ENCODE data around the gene GPR21.

GPR21 gene, protein sequence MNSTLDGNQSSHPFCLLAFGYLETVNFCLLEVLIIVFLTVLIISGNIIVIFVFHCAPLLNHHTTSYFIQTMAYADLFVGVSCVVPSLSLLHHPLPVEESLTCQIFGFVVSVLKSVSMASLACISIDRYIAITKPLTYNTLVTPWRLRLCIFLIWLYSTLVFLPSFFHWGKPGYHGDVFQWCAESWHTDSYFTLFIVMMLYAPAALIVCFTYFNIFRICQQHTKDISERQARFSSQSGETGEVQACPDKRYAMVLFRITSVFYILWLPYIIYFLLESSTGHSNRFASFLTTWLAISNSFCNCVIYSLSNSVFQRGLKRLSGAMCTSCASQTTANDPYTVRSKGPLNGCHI

DNA sequence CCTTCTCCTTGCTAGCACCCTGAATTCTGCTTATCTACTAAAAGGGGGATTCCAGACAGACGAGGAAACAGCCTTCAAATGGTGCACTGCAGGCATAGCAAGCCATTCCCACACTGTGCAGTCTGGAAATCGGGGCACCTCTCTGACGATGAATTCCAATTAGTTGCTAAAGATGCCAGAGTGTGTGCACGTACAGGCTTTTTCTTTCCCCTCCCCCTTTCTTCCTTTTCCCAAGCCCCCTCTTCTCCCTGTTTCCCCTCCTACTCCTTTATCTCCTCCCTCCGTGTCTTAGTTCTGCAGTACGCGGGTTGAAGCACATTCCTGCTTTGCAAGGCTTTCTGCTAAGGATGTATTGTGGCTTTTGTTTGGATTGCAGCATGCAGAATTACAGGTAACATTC, at the start of gene GPR21:
GPR21 (plus strand) TSS at position 316 of the 400 bp plus-strand sequence. CDS start 900 bp downstream, outside the sequence.
- DNase-seq (ENCODE audit: low spot score) = no peak

DNA sequence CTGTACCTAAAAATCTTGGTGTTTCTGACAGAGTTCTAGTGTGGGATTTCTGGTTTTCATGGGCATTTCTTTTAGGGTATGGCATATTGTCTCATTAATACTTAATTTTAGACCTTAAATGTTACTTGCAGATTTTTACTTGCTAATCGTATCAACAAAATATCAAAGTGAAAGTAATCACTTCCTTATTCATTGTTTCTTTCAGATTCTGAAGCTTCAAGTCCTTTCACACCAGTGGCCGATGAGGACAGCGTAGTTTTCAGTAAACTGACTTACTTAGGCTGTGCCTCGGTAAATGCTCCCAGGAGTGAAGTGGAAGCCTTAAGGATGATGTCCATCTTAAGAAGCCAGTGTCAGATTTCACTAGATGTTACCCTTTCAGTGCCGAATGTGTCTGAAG, 47.5 kb upstream of the GPR21 start:
- no peak for DNase-seq (ENCODE audit: low spot score)

DNA sequence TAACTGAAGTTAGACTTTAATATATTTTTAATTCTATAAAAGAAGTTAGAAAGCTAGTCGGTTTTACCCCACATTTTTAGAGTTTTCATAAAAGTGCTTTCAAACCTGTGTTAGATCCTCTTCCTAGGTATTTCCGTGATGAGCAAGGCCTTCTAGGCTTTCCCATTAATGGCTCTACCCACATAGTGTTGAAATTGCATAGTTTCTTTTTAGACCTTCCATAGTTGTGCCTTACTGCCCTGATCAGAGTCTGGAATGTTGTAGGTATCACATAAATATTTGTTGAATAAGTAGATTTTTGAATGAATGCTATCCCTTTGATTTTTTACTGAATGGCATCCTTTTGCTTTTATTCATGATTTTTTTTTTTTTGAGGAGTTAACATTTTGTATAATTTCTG, 45.3 kb upstream of the GPR21 start:
- no peak for DNase-seq (ENCODE audit: low spot score)

DNA sequence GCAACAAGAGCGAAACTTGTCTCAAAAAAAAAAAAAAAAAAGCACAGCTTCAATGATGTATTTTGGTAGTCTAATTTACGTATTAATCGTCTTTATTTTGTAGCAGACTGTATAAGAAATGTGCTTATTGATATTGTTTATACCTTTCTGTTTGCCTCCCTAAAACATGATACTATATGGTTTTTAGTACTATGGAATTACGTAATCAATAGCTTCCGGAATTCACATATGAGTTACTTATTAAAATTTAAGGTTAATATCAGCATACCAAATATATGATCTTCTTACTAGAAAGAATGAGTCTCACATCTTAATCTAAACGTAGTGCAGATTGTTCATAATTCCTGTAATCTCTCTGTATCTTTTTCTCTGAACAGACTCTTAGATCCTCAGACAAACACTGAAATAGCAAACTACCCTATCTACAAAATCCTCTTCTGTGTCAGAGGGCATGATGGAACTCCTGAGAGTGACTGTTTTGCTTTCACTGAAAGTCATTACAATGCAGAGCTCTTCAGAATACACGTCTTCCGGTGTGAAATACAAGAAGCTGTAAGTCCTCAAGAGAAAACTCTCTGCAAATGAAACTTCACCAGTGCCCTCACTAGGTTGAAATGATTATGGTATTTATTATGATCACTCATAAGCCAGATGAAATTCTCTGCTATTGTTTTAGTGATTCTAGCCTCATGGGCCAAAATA, 44.4 kb upstream of the GPR21 start:
- DNase-seq (ENCODE audit: low spot score) = no peak

DNA sequence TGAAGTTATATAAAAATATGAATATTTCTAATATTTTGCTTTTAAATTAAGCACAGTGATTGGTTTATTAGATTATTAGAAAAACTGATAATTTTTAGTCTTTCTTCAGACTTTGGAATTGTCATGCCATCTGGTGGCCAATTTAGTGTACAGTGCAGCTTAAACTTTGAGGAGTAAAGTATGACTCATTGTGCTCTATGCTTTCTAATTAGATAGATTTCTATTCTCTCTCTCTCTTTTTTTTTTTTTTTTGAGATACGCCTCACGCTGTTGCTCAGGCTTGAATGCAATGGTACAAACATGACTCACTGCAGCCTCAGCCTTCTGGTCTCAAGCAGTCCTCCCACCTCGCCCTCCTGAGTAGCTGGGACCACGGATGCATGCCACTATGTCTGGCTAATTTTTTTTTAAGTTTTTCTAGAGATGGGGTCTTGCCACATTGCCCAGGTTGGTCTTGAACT, 42.1 kb upstream of the GPR21 start:
- peak; percentile 39 for DNase-seq (ENCODE audit: low spot score)

DNA sequence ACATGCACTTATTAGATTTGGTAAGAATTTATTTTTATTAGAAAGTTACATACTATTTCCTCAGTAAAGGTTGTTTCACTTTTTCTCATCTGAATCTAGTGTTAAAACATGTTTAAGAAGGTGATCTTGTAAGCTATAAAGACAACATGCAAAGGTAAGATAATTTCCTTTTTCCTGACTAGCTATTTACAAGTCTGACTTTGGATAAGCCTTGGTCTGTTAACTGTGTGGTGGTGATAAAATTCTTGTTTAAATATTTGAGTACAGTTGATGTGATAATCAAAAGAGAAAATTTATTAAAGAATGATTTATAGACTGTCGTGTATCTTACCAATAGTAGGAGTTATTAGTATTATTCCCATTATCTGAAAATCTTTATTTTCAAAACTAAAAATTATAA, 36.9 kb upstream of the GPR21 start:
- DNase-seq (ENCODE audit: low spot score) = no peak

DNA sequence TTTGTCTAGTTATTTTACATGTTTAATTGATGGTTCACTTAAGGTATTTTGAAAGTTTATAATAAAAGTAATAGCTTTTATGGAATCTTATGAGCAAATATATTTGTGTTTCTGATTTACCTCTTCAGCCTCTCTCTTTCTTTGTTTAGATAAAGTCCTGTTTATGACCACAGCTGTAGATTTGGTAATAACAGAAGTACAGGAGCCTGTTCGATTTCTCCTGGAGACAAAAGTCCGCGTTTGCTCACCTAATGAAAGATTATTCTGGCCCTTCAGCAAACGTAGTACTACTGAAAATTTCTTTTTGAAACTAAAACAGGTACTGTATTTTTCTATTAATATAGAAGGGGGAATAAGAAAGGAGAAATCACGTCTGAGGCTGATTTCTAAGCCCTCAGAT, 35.0 kb upstream of the GPR21 start:
- DNase-seq (ENCODE audit: low spot score) = no peak

DNA sequence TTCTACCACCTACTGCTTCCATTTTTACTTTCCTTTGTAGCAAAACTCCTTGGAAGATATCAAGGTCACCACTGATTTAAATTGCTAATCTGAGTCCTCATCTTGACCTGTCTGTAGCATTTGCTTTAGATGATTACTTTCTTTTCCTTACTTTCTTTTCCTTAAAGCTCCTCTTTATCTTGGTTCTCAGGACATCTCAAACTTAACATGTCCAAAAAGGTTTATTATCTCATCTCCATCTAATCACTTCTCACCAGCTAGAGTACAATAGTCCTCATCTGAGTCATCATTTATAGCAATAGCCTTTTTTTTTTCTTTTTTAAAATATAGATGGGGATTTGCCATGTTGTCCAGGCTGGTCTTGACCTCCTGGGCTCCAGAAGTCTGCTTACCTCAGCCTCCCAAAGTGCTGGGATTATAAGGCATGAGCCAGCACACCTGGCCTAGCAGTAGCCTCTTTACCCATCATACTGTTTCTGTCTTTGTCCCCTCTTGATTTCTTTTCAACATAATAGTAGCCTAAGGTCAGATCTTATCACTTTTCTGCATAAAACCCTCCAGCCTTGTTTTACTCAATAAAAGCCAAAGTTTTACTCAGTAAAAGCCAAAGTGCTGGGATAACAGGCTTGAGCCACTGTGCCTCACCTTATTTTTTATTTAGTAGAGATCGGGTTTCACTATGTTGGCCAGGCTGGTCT, 32.9 kb upstream of the GPR21 start:
- DNase-seq (ENCODE audit: low spot score) = no peak

DNA sequence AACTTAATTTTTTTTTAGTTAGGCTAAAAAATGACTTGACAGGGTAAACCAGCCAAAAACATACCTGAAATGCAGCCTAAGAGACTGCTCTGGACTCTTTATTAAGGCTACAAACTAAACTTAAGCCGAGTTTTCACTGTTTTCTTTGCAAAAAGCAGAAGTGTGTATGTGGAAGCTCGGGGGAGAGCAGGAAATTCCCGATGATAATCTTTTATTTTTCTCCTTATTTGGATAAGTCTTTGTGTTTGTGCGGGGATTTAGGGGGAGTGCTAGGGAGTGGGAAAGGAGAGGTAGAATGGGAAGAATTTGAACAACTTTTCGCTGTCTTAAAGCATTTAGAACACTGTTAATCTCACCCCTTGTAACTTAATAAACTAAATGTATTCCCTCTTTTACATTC, 30.7 kb upstream of the GPR21 start:
- DNase-seq (ENCODE audit: low spot score) = no peak

DNA sequence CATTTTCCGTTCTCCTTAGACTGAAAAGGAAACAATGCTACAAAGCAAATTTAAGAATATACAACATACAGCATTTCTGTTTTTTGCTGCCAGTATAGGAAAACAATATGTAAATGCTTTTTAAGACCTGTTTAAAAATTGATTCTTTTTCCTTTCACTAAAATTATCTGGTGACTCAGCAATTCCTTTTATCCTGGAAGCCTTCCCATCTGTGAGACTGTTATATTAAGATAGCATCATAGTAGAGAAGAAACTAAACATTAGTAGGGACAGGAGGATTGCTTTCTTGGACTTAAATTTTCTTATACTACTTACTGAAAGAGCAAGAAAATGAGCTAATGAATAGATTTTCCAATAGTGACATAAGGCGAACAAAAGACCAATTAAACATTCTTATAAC, 30.0 kb upstream of the GPR21 start:
- no peak for DNase-seq (ENCODE audit: low spot score)

DNA sequence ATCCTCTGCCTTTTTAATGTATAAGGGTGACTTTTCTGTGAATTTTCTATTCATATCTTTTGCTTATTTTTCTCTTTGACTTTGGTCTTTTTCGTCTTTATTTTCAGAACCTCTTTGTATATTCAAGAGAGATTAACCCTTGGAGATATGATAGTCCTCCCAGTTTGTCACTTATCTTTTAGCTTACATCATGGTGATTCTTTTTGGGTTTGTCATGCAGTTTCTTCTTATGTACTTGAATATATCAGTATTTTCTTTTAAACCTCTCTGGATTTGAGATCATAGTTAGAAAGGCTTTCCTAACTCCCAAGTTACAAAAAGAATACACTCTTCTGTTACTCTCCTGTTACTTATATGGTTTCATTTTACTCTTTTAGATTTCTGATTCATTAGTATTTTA, 27.5 kb upstream of the GPR21 start:
- DNase-seq (ENCODE audit: low spot score) = no peak

DNA sequence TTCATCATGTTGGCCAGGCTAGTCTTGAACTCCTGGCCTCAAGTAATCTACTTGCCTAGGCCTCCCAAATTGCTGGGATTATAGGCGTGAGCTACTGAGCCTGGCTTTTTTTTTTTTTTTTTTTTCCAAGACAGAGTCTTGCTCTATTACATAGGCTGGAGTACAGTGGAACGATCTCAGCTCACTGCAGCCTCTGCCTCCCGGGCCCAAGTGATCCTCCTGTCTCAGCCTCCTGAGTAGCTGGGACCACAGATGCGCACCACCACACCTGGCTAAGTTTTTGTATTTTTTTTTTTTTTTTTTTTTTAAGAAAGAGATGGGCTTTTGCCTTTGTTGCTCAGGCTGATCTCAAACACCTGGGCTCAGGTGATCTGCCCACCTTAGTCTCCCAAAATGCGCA, 26.2 kb upstream of the GPR21 start:
- no peak for DNase-seq (ENCODE audit: low spot score)

DNA sequence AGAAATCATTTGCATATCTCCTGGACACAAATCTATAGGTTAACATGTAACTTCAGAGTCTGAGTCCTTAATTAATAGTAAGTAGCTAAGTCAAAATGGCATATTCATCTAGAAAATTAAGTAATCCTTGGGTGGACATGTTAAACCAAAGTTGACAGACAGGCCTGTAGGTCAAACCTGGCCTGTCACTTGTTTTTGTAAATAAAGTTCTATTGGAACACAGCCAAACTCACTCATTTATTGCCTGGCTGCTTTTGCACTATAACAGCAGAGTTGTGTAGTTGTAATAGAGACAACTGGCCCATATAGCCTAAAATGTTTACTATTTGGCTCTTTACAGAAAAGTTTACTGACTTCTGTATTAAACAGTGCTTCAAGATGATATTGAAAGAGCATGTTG, 24.6 kb upstream of the GPR21 start:
- no peak for DNase-seq (ENCODE audit: low spot score)

DNA sequence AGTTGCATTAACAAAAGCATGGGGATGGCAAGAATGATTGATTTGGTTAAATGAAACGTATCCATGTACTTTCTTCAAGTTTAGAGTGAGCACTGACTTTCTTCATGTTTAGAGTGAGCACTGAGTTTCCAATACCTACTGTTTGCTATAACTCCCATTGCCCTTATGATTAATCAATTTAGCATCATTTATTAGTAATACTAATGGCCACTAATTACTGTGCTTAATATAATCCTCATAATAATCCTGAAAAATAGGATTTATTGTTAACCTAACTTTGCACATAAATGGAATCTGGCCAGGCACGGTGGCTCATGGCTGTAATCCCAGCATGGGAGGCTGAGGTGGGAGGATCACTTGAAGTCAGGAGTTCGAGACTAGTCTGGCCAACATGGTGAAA, 22.1 kb upstream of the GPR21 start:
- no peak for DNase-seq (ENCODE audit: low spot score)

DNA sequence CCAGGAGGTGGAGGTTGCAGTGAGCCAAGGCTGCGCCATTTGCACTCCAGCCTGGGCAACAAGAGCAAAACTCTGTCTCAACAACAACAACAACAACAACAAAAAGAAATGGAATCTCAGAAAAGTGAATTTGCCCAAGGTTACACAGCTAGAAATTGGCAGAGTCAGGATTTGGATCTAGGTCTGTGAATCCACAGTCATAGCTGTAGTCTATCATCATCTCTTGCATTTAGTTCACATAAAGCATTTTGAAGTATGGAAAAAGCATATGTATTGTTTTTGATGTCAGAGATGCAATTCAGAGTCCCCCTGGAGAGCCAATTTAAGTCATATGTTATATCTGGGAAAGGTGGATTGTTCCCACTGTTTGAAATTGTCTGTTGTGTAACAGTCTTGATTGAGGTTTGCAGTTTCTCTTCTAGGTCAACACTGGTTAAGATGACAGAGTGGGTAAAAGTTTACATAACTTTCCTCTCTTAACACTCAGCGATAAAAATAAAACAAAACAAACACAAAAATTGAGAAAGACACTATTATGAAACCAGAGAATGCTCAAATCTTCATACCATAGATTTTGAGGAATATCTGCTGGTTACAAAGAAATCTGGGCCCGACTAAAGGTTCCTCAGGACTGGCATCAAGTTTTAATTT, 21.5 kb upstream of the GPR21 start:
- no peak for DNase-seq (ENCODE audit: low spot score)

DNA sequence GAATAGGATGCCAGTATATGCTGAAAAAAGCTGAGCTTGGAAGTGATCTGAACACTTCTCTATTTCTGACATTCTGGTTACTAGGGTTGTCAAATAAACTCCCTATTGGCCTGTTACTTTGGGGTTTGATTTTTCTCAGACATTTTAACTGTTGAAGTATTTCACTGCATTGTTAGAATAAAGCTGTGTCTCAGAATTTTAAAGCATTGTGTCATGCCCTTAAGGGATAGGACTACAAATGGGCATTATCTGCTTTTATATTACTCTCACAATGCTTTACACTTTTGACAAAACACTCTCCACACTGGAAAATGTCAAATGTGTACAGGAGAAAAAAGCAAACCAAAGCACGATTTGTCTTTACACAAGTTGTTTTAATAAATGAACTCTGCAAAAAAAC, 16.8 kb upstream of the GPR21 start:
- no peak for DNase-seq (ENCODE audit: low spot score)

DNA sequence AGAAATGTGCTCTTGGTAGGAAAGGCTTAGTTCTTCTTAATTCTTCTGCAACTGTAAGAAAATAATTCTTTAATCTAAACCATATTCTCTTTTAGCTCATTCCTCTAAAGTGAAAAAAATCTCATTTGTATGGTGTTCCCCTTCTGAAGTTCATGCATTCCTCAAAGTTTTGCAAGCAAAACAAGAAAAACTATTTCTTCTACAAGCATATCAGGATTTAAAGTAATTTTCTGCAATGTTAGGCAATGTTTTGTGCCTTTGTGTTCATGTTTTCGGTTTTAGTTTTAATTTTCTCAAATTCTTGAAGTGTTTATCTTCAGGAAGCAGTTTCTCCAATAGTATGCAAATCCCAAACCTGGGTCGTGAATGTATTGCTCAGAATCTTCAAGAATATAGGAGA, 12.7 kb upstream of the GPR21 start:
- no peak for DNase-seq (ENCODE audit: low spot score)

DNA sequence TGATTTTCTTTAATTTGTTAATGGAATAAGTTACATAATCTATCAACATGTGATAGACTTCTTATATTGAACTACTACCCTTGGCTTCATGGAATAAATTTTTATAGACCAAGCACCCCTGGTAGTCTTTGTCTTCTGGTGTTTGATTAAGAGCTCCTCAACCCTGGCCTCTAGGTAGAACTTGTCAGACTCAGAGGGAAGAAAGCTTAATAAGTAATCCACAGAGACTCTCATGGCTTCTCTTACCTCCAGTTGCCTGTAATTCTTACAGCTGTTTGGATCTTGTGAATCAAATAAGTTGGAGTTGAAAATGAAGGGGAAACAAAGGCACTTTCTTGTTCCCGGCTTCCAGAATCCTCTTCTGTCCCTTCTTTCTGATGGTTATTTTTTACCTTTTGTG, 7.0 kb upstream of the GPR21 start:
- no peak for DNase-seq (ENCODE audit: low spot score)

DNA sequence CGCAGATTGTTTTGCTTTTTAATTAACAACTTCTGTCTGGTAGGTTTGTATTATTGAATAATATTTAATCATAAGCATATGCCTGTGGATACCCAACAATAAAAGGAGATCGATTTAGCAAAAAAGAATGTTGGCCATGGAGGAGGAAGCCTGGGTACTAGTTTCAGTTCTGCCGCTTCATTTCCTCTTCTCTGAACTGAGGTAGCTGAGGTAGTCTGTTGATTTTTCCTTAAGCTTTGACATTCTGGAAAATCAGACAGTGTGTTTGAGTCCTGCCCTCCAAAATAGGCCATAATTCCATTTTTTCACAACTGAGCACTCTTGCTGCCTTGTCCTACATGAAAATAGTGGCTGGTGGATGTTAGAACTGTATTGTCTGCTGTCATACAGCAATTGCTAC, 6.0 kb upstream of the GPR21 start:
- DNase-seq (ENCODE audit: low spot score) = peak; percentile 8

DNA sequence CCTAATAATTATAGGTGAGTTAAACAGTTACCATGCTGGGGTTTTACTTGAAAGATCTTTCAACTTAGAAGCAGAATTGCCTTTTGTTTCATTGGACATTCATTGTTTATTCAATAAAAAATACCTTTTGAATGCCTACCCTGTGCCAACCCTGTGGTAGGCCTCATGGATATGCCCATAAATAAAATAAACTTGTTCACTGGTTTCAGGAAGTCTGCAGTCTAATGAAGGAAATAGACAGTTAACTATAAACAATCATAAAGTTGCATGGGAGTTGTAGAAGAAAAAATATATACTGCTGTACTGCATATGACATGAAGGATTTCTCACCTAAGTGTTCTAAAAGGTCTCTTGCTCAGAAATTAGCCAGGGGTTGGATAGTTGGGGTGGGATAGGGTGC, 5.3 kb upstream of the GPR21 start:
- DNase-seq (ENCODE audit: low spot score) = no peak

DNA sequence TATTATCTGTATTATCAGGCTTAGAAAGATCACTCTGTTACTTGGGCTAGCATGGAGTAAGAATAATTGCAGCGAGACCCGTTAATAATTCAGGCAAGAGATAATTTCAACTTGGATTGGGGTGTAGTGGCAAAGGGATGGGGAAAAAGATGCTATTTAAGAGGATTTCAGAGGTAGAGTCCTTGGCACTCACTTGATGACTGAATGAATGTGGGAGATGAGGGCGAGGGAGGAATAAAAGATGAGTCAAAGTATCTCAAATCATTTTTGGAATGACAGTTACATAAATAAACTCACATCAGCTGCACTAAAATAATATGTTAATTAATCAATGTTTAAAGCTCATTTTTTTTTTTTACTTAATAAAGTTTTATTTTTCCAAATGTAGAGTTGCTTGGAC, 4.5 kb upstream of the GPR21 start:
- DNase-seq (ENCODE audit: low spot score) = no peak

DNA sequence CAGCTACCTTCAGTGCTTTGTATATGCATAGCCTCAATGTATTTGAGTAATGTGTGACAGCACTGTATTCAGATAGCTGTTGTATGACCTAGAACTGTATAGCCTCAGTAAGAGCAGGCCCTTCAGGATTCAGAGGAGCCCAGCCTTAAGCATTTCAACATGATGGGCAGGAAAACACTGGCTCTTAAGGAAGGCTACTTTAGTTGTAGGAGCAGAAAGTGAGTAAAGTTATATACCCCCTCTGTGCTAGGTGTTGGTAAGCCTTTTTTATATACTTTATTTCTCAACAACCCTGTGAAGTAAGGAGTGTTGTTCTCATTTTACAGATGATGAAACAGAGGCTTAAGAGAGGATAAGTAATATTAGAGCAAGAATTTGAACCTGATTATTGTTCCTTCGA, 1.5 kb upstream of the GPR21 start:
- DNase-seq (ENCODE audit: low spot score) = no peak
